Mesenchymal stem cell (in vitro differentiated cells and primary cell): Measurements from ENCODE around the gene STRC. TPM values are rescaled to one million over a fixed set of nuclear protein-coding genes. Genes with fewer than 3 reads are reported as not detected.

ENCODE experiments used
- DNase-seq: peaks from one replicate; pipeline ENCODE4 v3.0.0-alpha.2; 2013
- H2AFZ ChIP-seq: one replicate; pipeline ENCODE4 v1.6.1; 2013; ENCODE audit warnings: low read depth, mild to moderate bottlenecking, control low read depth, inconsistent platforms, low read length, moderate library complexity
- H2AK5ac ChIP-seq: 2 replicates; pipeline ENCODE4 v1.6.1; 2013; ENCODE audit warnings: low read length, moderate library complexity, mild to moderate bottlenecking, inconsistent platforms; ENCODE audit not compliant: severe bottlenecking
- H2BK120ac ChIP-seq: one replicate; pipeline ENCODE4 v1.6.1; 2013; ENCODE audit warnings: low read depth, mild to moderate bottlenecking, inconsistent platforms, low read length, moderate library complexity
- H2BK12ac ChIP-seq, 2 experiments: one replicate each; pipeline ENCODE4 v1.6.1; 2013; ENCODE audit warnings: inconsistent platforms in 2 of 2, low read length in 2 of 2, mild to moderate bottlenecking in 2 of 2, moderate library complexity in 2 of 2, control low read depth in 1 of 2
- H2BK15ac ChIP-seq: one replicate; pipeline ENCODE4 v1.6.1; 2013; ENCODE audit warnings: mild to moderate bottlenecking, low read depth, inconsistent platforms; ENCODE audit not compliant: poor library complexity, severe bottlenecking
- H2BK5ac ChIP-seq: 2 replicates; pipeline ENCODE4 v1.6.1; 2013; ENCODE audit warnings: low read depth, mild to moderate bottlenecking, low read length, control low read depth, inconsistent platforms; ENCODE audit not compliant: poor library complexity, severe bottlenecking
- H3K14ac ChIP-seq, 2 experiments: one replicate each; pipeline ENCODE4 v1.6.1; 2013; ENCODE audit warnings: inconsistent platforms in 2 of 2, low read length in 2 of 2, control low read depth in 1 of 2, mild to moderate bottlenecking in 1 of 2, moderate library complexity in 1 of 2
- H3K18ac ChIP-seq, 2 experiments: one replicate each; pipeline ENCODE4 v1.6.1; 2013; ENCODE audit warnings: inconsistent platforms in 2 of 2, low read length in 2 of 2, control low read depth in 1 of 2, low read depth in 1 of 2, mild to moderate bottlenecking in 1 of 2
- H3K23ac ChIP-seq, 2 experiments: one replicate each; pipeline ENCODE4 v1.6.1; 2013; ENCODE audit warnings: inconsistent platforms in 2 of 2, low read length in 2 of 2, mild to moderate bottlenecking in 2 of 2, moderate library complexity in 2 of 2, control low read depth in 1 of 2
- H3K27ac ChIP-seq: 2 replicates; pipeline ENCODE4 v1.5.1; 2013; ENCODE audit warnings: mild to moderate bottlenecking, moderate library complexity, low read length, control low read depth, inconsistent platforms; ENCODE audit not compliant: poor library complexity, severe bottlenecking
- H3K27me3 ChIP-seq, 2 experiments: 2 replicates each; pipeline versions ENCODE4 v1.6.1 to v1.7.0; 2013; ENCODE audit warnings: low read length in 2 of 2, mild to moderate bottlenecking in 2 of 2, moderate library complexity in 2 of 2, control low read depth in 1 of 2, inconsistent platforms in 1 of 2; ENCODE audit not compliant: control insufficient read depth in 1 of 2, insufficient read depth in 1 of 2
- H3K36me3 ChIP-seq, 2 experiments: 2 replicates each; pipeline versions ENCODE4 v1.6.1 to v1.7.0; 2013; ENCODE audit warnings: low read length in 2 of 2, control low read depth in 1 of 2, inconsistent platforms in 1 of 2, low read depth in 1 of 2, mild to moderate bottlenecking in 1 of 2; ENCODE audit not compliant: insufficient read depth in 2 of 2, control insufficient read depth in 1 of 2
- H3K4ac ChIP-seq, 2 experiments: one replicate each; pipeline ENCODE4 v1.6.1; 2013; ENCODE audit warnings: inconsistent platforms in 2 of 2, low read length in 2 of 2, mild to moderate bottlenecking in 2 of 2, moderate library complexity in 2 of 2, control low read depth in 1 of 2, low read depth in 1 of 2
- H3K4me1 ChIP-seq: 2 replicates; pipeline ENCODE4 v1.6.1; 2013; ENCODE audit warnings: low read depth, low read length, control low read depth; ENCODE audit not compliant: control insufficient read depth, insufficient read depth
- H3K4me2 ChIP-seq: 2 replicates; pipeline ENCODE4 v1.6.1; 2013; ENCODE audit warnings: low read length, mild to moderate bottlenecking, inconsistent platforms; ENCODE audit not compliant: poor library complexity, severe bottlenecking
- H3K4me3 ChIP-seq, 2 experiments: 2 replicates each; pipeline versions ENCODE4 v1.5.1 to v1.7.0; 2013; ENCODE audit warnings: low read length in 2 of 2, mild to moderate bottlenecking in 2 of 2, control low read depth in 1 of 2, low read depth in 1 of 2; ENCODE audit not compliant: insufficient read depth in 1 of 2
- H3K79me1 ChIP-seq: replicated peaks from 2 replicates; pipeline ENCODE4 v1.6.1; 2013; ENCODE audit warnings: mild to moderate bottlenecking, control low read depth, low read length, inconsistent platforms; ENCODE audit not compliant: poor library complexity, severe bottlenecking
- H3K9ac ChIP-seq: 2 replicates; pipeline ENCODE4 v1.7.0; 2013; ENCODE audit warnings: mild to moderate bottlenecking, low read length, moderate library complexity
- H3K9me3 ChIP-seq: 2 replicates; pipeline ENCODE4 v1.7.0; 2013; ENCODE audit warnings: mild to moderate bottlenecking, low read length; ENCODE audit not compliant: control insufficient read depth
- H4K8ac ChIP-seq: one replicate; pipeline ENCODE4 v1.6.1; 2013; ENCODE audit warnings: inconsistent platforms, mild to moderate bottlenecking, low read length, moderate library complexity
- H4K91ac ChIP-seq: one replicate; pipeline ENCODE4 v1.6.1; 2013; ENCODE audit warnings: mild to moderate bottlenecking, low read length, inconsistent platforms
- WGBS: methylation state at CpG from one replicate; pipeline ENCODE4 v1.1.7; 2013; ENCODE audit warnings: mixed read lengths; 5-methylcytosine and 5-hydroxymethylcytosine counted together
- small RNA-seq: library from polyadenylated mRNA; stranded (forward); fragments of <200 nt; extraction: miRNeasy Mini kit (QIAGEN cat#:217004); gene quantifications from one replicate; pipeline ENCODE3, GENCODE V24; 2013; ENCODE audit warnings: low read depth

Gene STRC

DNA sequence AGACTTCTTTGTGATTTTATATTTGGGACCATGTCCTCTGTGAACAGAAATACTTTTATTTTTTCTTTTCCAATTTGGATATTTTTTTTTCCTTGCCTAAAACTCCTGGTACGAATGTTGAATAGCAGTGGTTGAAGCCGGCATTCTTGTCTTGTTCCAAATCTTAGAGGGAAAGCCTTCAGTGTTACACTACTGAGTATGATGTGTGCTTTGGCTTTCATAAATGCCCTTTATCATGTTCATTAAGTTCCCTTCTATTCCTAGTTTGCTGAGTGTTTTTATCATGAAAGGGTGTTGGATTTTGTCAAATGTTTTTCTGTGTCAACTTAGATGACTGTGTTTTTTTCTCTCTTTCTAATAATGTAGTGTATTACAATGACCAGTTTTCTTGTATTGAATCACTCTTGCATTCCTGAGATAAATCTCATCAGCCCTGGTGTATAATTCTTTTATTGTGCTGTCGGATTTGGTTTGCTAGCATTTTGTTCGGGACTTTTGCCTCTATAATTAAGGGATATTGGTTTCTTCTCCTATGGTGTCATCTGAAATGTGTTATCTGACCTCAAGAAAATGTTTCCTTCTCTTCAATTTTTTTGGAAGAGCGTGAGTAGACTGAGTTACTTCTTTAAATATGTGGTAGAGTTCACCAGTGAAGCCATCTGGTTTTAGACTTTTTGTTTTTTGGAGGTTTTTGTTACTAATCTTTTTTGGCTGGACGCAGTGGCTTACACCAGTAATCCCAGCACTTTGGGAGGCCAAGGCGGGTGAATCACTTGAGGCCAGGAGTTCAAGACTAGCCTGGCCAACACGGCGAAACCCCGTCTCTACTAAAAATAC lies 67.9 kb downstream of the STRC start:
- Histone ChIP-seq H3K18ac (no peak overlapping the region), H2AFZ (no peak overlapping the region), H3K4me1 (no peaks in the 10 kb centered on the region), H2BK12ac (no peak overlapping the region), H3K14ac (no peak overlapping the region), H3K4me3 (peak overlapping the region in 1 of 2 experiments; percentile 38), H3K23ac (no peak overlapping the region), H3K9ac (peak overlapping the region; percentile 74), H2BK5ac (no peak overlapping the region), H3K27ac (no peak overlapping the region), H3K27me3 (no peaks in the 10 kb centered on the region), H2BK120ac (no peak overlapping the region), H4K91ac (no peak overlapping the region), H3K36me3 (no peaks in the 10 kb centered on the region), H3K4me2 (no peak overlapping the region), H3K9me3 (peaks cover 4% of the 10 kb centered on the region), H2BK15ac (no peak overlapping the region), H2AK5ac (no peak overlapping the region), H3K79me1 (no peaks in the 10 kb centered on the region), H4K8ac (no peak overlapping the region), H3K4ac (no peak overlapping the region)
- no peak for DNase-seq
- 92% methylated on average over 10 of the region's 10 CpGs for WGBS

Small RNA genes lying within 50 kb of the gene (small RNA-seq; reads per million reads assigned to genes)
- gene PDIA3P2 (not detected), gene RNU6-554P (not detected), gene RNU6-610P (not detected)
